ENCODE measurements around the gene NDE1.

GRCh38 chr16:15643946-15644250, 6.1 kb upstream of the NDE1 start:
- TF ChIP-seq POLR2AphosphoS5 (IDR thresholded peaks at IDR 0.05; ENCODE audit: low read depth, low read length) (no peak), REST (IDR thresholded peaks at IDR 0.05; ENCODE audit: insufficient read depth in 1 of 2, low read depth in 2 of 2, low read length in 2 of 2) (no peak)

All from PFSK-1 (cell line).